ENCODE data around the gene PRPF19. TPM values are rescaled to one million over a fixed set of nuclear protein-coding genes. Genes with fewer than 3 reads are reported as not detected.

Gene PRPF19
- total RNA-seq, 4 donors from 2014 or later = 65.0 to 90.2 (median 84.1) TPM

DNA sequence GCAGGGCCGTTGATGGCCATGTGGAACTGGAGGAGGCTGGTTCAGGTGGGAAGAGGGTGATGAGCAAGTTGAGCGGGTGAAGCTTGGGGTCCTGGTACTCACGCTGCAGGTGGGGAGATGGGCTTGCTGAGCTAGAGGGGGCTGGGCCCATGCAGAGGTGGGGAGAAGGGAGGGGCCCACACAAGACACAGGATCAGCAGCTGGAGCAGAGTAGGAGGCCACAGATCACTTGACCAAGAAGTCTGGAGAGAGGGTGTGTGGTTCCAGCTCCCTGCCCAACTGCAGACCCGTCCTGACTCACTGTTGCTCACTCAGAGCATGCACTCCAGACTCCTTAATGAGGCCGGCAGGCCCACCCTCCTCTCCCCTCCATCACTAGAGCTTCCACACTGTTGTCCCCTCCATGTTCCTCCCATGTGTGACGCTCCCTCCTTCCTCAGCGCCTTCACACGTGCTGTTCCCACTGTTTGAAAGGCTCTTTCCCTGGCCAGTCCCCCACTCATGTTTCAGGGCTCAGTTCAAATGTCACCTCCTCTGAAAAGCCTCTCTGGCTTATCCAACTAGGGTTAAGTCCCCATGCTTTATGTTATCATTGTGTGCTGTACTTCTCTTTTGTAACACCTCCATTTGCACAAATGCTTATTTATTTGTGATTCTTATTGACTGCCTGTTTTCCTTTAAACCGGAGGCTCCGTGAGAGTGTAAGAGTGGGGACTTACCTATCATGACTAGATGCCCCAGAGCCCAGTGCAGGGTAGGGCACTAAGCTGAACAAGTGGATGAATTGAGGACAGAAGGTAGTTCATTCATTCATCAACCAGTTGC, 62.1 kb downstream of the PRPF19 start:
- Histone ChIP-seq H3K27ac (peak overlapping the region in 2 of 4 donors; percentile 84 to 86), H3K27me3 (no peaks in the 10 kb centered on the region), H3K4me1 (peaks cover 28 to 53% (median 36%) of the 10 kb centered on the region in 3 donors), H3K9me3 (no peaks in the 10 kb centered on the region), H3K4me3 (peak overlapping the region in 2 of 4 donors; percentile 63 to 89), H3K36me3 (peaks cover under 1 to 41% (median 18%) of the 10 kb centered on the region in 3 donors)
- intact Hi-C loops (cut with DNase I) = no loop called here
- TF ChIP-seq POLR2A (IDR thresholded peaks at IDR 0.05) = no peak
- WGBS, 2 donors = 38 to 55% methylated on average over 8 to 10 of the region's 10 CpGs
- no peak for DNase-seq

DNA sequence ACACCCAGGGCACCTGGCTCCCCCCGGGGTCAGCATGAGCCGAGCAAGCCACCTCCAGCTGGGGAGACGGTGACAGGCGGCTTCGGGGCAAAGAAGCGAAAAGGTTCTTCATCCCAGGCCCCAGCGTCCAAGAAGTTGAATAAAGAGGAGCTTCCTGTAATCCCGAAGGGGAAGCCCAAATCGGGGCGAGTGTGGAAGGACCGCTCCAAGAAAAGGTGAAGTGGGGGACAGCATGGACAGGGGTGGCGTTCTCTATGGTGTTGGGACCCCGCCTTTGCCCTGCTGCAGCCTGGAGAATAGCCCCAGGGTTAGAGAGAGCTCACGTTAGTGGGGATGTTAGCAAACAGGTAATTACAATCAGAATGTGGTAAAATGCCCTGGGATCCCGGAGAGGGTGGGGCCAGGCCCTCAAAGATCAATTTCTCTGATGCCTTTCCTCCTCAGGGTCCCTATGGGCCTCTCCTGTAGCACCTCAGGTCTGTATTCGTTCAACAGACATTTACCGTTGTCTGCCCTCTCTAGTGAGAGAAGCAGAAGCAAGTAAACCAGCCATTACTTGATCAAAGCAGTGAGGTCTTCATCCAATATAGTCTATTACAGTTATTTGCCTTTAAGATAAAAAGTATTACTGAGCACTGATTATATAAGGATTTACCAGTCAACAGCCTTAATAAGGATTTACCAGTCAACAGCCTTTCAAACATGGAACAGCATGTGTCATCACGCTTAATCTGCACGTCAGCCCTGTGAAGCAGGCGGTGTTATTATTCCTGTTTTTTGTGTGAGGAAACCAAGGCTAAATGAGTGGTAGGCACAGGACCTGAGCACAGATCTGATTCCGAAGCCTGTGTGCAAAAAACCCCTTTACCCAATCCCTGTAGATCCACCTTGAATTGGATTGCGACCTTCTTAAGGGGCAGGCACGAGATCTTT, 63.5 kb downstream of the PRPF19 start:
- H3K4me3 ChIP-seq = peak overlapping the region; percentile 55 to 89 (median 76)
- H3K9me3 ChIP-seq = no peaks in the 10 kb centered on the region
- TF ChIP-seq POLR2A (IDR thresholded peaks at IDR 0.05) = no peak
- 9 to 12% methylated on average over 14 to 19 of the region's 23 CpGs for WGBS, 2 donors
- peaks cover 0 to 27% (median 8%) of the 10 kb centered on the region in 3 donors for H3K36me3 ChIP-seq
- H3K4me1 ChIP-seq = peaks cover 28 to 53% (median 36%) of the 10 kb centered on the region in 3 donors
- intact Hi-C loops (cut with DNase I) = no loop called here
- H3K27ac ChIP-seq = peak overlapping the region; percentile 71 to 86 (median 80)
- no peaks in the 10 kb centered on the region for H3K27me3 ChIP-seq
- no peak for DNase-seq

DNA sequence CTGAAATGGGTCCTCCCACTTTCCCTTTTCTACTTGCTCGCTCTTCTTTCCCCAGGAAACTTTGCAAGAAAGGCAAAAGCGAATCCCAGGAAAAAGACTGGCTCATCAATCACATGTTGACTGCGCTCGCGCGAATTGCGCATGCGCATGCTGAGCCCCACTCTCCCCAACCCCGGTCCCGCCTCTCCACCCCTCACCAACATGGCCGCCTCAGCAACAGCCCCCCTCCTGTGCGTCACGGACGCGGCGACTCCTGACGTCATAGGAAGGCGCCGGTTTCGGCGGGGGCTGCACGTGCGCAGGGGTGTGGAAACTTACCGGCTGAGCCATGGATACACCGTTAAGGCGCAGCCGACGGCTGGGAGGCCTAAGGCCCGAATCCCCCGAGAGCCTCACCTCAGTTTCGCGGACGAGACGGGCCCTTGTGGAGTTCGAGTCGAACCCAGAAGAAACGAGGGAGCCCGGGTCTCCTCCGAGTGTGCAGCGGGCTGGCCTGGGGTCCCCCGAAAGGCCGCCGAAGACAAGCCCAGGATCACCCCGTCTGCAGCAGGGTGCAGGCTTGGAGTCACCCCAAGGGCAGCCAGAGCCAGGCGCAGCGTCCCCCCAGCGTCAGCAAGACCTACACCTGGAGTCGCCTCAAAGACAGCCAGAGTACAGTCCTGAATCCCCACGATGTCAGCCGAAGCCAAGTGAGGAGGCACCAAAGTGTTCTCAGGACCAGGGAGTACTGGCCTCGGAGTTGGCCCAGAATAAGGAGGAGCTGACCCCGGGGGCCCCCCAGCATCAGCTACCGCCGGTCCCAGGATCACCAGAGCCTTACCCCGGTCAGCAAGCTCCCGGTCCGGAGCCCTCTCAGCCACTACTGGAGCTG, 64.4 kb downstream of the PRPF19 start, which contains the start of gene CCDC86:
Gene CCDC86, plus strand, starts transcription at position 317 of the 871 bp plus-strand sequence. Its CDS starts 12 bp downstream, at position 329.
- peaks cover 0 to 18% (median 3%) of the 10 kb centered on the region in 3 donors for H3K36me3 ChIP-seq
- DNase-seq = peak; percentile 79
- WGBS, 2 donors = 0% methylated on average over 8 to 10 of the region's 57 CpGs
- peaks cover 28 to 53% (median 36%) of the 10 kb centered on the region in 3 donors for H3K4me1 ChIP-seq
- TF ChIP-seq, protein P1, sequence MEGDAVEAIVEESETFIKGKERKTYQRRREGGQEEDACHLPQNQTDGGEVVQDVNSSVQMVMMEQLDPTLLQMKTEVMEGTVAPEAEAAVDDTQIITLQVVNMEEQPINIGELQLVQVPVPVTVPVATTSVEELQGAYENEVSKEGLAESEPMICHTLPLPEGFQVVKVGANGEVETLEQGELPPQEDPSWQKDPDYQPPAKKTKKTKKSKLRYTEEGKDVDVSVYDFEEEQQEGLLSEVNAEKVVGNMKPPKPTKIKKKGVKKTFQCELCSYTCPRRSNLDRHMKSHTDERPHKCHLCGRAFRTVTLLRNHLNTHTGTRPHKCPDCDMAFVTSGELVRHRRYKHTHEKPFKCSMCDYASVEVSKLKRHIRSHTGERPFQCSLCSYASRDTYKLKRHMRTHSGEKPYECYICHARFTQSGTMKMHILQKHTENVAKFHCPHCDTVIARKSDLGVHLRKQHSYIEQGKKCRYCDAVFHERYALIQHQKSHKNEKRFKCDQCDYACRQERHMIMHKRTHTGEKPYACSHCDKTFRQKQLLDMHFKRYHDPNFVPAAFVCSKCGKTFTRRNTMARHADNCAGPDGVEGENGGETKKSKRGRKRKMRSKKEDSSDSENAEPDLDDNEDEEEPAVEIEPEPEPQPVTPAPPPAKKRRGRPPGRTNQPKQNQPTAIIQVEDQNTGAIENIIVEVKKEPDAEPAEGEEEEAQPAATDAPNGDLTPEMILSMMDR (IDR thresholded peaks at IDR 0.05) = peak in 2 of 6 experiments; percentile 3 to 62
- peak in 2 of 4 donors; percentile 26 to 84 for TF ChIP-seq POLR2A (IDR thresholded peaks at IDR 0.05)
- no peaks in the 10 kb centered on the region for H3K27me3 ChIP-seq
- H3K4me3 ChIP-seq = peak within 1 kb of the TSS; percentile 55 to 89 (median 76)
- peak within 1 kb of the TSS; percentile 71 to 86 (median 80) for H3K27ac ChIP-seq
- no peaks in the 10 kb centered on the region for H3K9me3 ChIP-seq
- intact Hi-C loops (cut with DNase I) = no loop called here

Other genes starting within 250 kb of the PRPF19 start
- gene MS4A8, start 207.0 kb downstream of the PRPF19 start, total RNA-seq = not detected
- gene MS4A18, start 181.9 kb downstream of the PRPF19 start, total RNA-seq = not detected
- not detected for gene MS4A15, start 149.7 kb downstream of the PRPF19 start, total RNA-seq
- gene MS4A10, start 121.3 kb downstream of the PRPF19 start, total RNA-seq = not detected
- gene CCDC86, start 64.5 kb downstream of the PRPF19 start, total RNA-seq = 10 to 100 TPM; 11.8 to 38.0 (median 24.4) TPM
- 1 to 10 TPM in 1 of 4 donors, under 1 TPM in 2, not detected in 1; 0.31 to 2.7 (median 0.85) TPM for gene PTGDR2, start 50.6 kb downstream of the PRPF19 start, total RNA-seq
- gene ZP1, start 39.0 kb downstream of the PRPF19 start, total RNA-seq = not detected
- gene TMEM109, start 7.6 kb upstream of the PRPF19 start, total RNA-seq = 100 to 1,000 TPM in 1 of 4 donors, 10 to 100 TPM in 3; 66.7 to 115 (median 89.0) TPM
- 10 to 100 TPM; 11.8 to 52.7 (median 17.8) TPM for gene TMEM132A, start 17.9 kb upstream of the PRPF19 start, total RNA-seq
- 10 to 100 TPM in 2 of 4 donors, 1 to 10 TPM in 2; 4.0 to 11.5 (median 7.9) TPM for gene SLC15A3, start 45.6 kb upstream of the PRPF19 start, total RNA-seq
- 1 to 10 TPM in 3 of 4 donors, under 1 TPM in 1; 0.79 to 4.4 (median 1.4) TPM for gene CD6, start 65.1 kb upstream of the PRPF19 start, total RNA-seq
- gene CD5, start 195.9 kb upstream of the PRPF19 start, total RNA-seq = 1 to 10 TPM in 3 of 4 donors, under 1 TPM in 1; 0.75 to 5.8 (median 2.2) TPM